AG20443 (cell line): Measurements from ENCODE around the gene TMPRSS6.

Source experiments
- DNase-seq: peaks from one replicate; pipeline ENCODE4 v3.0.0; 2012; ENCODE audit warnings: low spot score, mixed read lengths

Gene TMPRSS6

GRCh38 chr22:37051391-37052385, 57.8 kb downstream of the TMPRSS6 start, which contains the start of gene KCTD17:
KCTD17 (plus strand) TSS chr22:37051742; CDS start chr22:37051761, 19 bp downstream.
- peak; percentile 98 for DNase-seq

- DNase-seq = no peak
Measured at GRCh38 chr22:37050913-37051312, 58.6 kb downstream of the TMPRSS6 start.

- no peak for DNase-seq
Measured at GRCh38 chr22:37049224-37049623, 60.3 kb downstream of the TMPRSS6 start.

- DNase-seq = peak; percentile 64
Measured at GRCh38 chr22:37048133-37048532, 61.4 kb downstream of the TMPRSS6 start.

- DNase-seq = no peak
Measured at GRCh38 chr22:37047006-37047405, 62.5 kb downstream of the TMPRSS6 start.

- no peak for DNase-seq
Measured at GRCh38 chr22:37046589-37046988, 62.9 kb downstream of the TMPRSS6 start.

- peak; percentile 79 for DNase-seq
Measured at GRCh38 chr22:37045958-37046357, 63.6 kb downstream of the TMPRSS6 start.

- no peak for DNase-seq
Measured at GRCh38 chr22:37044634-37045625, 64.6 kb downstream of the TMPRSS6 start.

- DNase-seq = peak; percentile 51
Measured at GRCh38 chr22:37043828-37044538, 65.5 kb downstream of the TMPRSS6 start.

GRCh38 chr22:37043209-37043827, 66.2 kb downstream of the TMPRSS6 start:
- no peak for DNase-seq

GRCh38 chr22:37039466-37039865, 70.0 kb downstream of the TMPRSS6 start:
- no peak for DNase-seq

GRCh38 chr22:37037669-37038068, 71.8 kb downstream of the TMPRSS6 start:
- DNase-seq = no peak

GRCh38 chr22:37036655-37037377, 72.7 kb downstream of the TMPRSS6 start:
- DNase-seq = no peak

GRCh38 chr22:37033605-37034430, 75.7 kb downstream of the TMPRSS6 start:
- no peak for DNase-seq

GRCh38 chr22:37032535-37033460, 76.7 kb downstream of the TMPRSS6 start:
- peak; percentile 66 for DNase-seq

GRCh38 chr22:37032134-37032534, 77.4 kb downstream of the TMPRSS6 start:
- no peak for DNase-seq

- no peak for DNase-seq
Measured at GRCh38 chr22:37030560-37031281, 78.8 kb downstream of the TMPRSS6 start.
